H1 (cell line): Measurements from ENCODE around the gene EIF1AY. TPM values are rescaled to one million over a fixed set of nuclear protein-coding genes. Genes with fewer than 3 reads are reported as not detected.

ENCODE experiments used
- CTCF ChIA-PET: fragments of 300-600 bp; sonication (Branson Sonifier 250); formaldehyde crosslinking; loops from one replicate; lab custom pipeline; 2021; ENCODE audit not compliant: partially characterized antibody; lab: Charles Lee
- POLR2A ChIA-PET: fragments of 300-600 bp; sonication (Branson Sonifier 250); formaldehyde crosslinking; loops from one replicate; lab custom pipeline; 2021; ENCODE audit warnings: inconsistent platforms; ENCODE audit not compliant: partially characterized antibody; lab: Charles Lee
- DNase-seq, 2 experiments: peaks; one replicate each; pipeline versions ENCODE4 v3.0.0 to v3.0.0-alpha.2; 2010 to 2022; ENCODE audit warnings: low spot score in 2 of 2, low read depth in 1 of 2, mixed read lengths in 1 of 2
- FAIRE-seq: peaks from 2 replicates; lab custom pipeline; 2011; peaks lifted over from hg19 to GRCh38; lab: Jason Lieb, UNC
- H2AFZ ChIP-seq: 2 replicates; pipeline ENCODE4 v1.8.1; 2012; ENCODE audit warnings: low read length, inconsistent platforms
- H2AK5ac ChIP-seq: 2 replicates; pipeline ENCODE4 v1.6.1; 2013; ENCODE audit warnings: low read depth, low read length
- H2BK120ac ChIP-seq: replicated peaks from 2 replicates; pipeline ENCODE3; 2013; ENCODE audit warnings: low read depth, low read length, inconsistent platforms
- H2BK12ac ChIP-seq: 2 replicates; pipeline ENCODE4 v1.6.1; 2013; ENCODE audit warnings: low read depth, low read length
- H2BK15ac ChIP-seq: 2 replicates; pipeline ENCODE4 v1.6.1; 2013; ENCODE audit warnings: low read length
- H2BK20ac ChIP-seq: 2 replicates; pipeline ENCODE4 v1.6.1; 2013; ENCODE audit warnings: low read length
- H2BK5ac ChIP-seq: 2 replicates; pipeline ENCODE4 v1.6.1; 2013; ENCODE audit warnings: low read depth, low read length
- H3K14ac ChIP-seq: 2 replicates; pipeline ENCODE4 v1.6.1; 2013; ENCODE audit warnings: inconsistent platforms; ENCODE audit not compliant: insufficient read length
- H3K18ac ChIP-seq: 2 replicates; pipeline ENCODE4 v1.6.1; 2013; ENCODE audit warnings: low read length; ENCODE audit errors: extremely low read depth
- H3K23ac ChIP-seq: 2 replicates; pipeline ENCODE4 v1.6.1; 2013; ENCODE audit warnings: inconsistent platforms; ENCODE audit not compliant: insufficient read length
- H3K23me2 ChIP-seq: 2 replicates; pipeline ENCODE4 v1.6.1; 2013; ENCODE audit warnings: low read depth, low read length
- H3K27ac ChIP-seq: 2 replicates; pipeline ENCODE4 v1.6.1; 2011; ENCODE audit warnings: low read depth, low read length, inconsistent platforms
- H3K27me3 ChIP-seq, 4 experiments: replicated peaks in 1 of 4; 1 replicate in 1 of 4; 2 replicates in 3 of 4; pipeline versions ENCODE4 v1.6.1 to v1.8.1; 2011 to 2013; ENCODE audit warnings: low read length in 3 of 4, mild to moderate bottlenecking in 3 of 4, inconsistent platforms in 2 of 4, mixed read lengths in 2 of 4, moderate library complexity in 1 of 4; ENCODE audit not compliant: control insufficient read depth in 3 of 4, insufficient read depth in 3 of 4; ENCODE audit errors: extremely low read depth in 1 of 4
- H3K36me3 ChIP-seq, 4 experiments: 2 replicates each; pipeline versions ENCODE4 v1.6.1 to v1.8.1; 2011 to 2013; ENCODE audit warnings: mild to moderate bottlenecking in 4 of 4, low read length in 3 of 4, moderate library complexity in 2 of 4, control low read depth in 1 of 4, inconsistent platforms in 1 of 4; ENCODE audit not compliant: insufficient read depth in 4 of 4, control insufficient read depth in 2 of 4
- H3K4ac ChIP-seq: replicated peaks from 2 replicates; pipeline ENCODE3; 2013; ENCODE audit warnings: low read length, low read depth, mixed read lengths, inconsistent platforms; ENCODE audit not compliant: insufficient read length
- H3K4me1 ChIP-seq, 4 experiments: replicated peaks in 1 of 4; 1 replicate in 1 of 4; 2 replicates in 3 of 4; pipeline versions ENCODE4 v1.6.1 to v1.8.1; 2011 to 2013; ENCODE audit warnings: low read length in 3 of 4, inconsistent platforms in 2 of 4, mixed read lengths in 1 of 4; ENCODE audit not compliant: insufficient read depth in 4 of 4, control insufficient read depth in 3 of 4
- H3K4me2 ChIP-seq, 2 experiments: 2 replicates each; pipeline versions ENCODE4 v1.6.1 to v1.8.1; 2011 to 2013; ENCODE audit warnings: low read depth in 2 of 2, low read length in 2 of 2, control low read depth in 1 of 2, inconsistent platforms in 1 of 2, mild to moderate bottlenecking in 1 of 2; ENCODE audit not compliant: insufficient read depth in 1 of 2
- H3K4me3 ChIP-seq, 4 experiments: fragments of 200-600, 300-600 bp in 1 of 4; sonication (generic), shearing (Covaris generic), sonication (Bioruptor Twin) in 1 of 4; 2 replicates each; pipeline versions ENCODE4 v1.5.1 to v1.8.1; 2011 to 2016; ENCODE audit warnings: low read length in 4 of 4, low read depth in 3 of 4, control low read depth in 2 of 4, inconsistent platforms in 2 of 4, mild to moderate bottlenecking in 2 of 4, mixed read lengths in 1 of 4, moderate library complexity in 1 of 4; ENCODE audit not compliant: insufficient read depth in 2 of 4; ENCODE audit errors: extremely low read depth in 1 of 4
- H3K56ac ChIP-seq: replicated peaks from 2 replicates; pipeline ENCODE3; 2013; ENCODE audit warnings: low read depth, mild to moderate bottlenecking, mixed read lengths, low read length, inconsistent platforms; ENCODE audit not compliant: insufficient read length
- H3K79me1 ChIP-seq: 2 replicates; pipeline ENCODE4 v1.6.1; 2013; ENCODE audit warnings: low read depth, low read length, control low read depth
- H3K79me2 ChIP-seq, 2 experiments: 2 replicates each; pipeline versions ENCODE4 v1.6.1 to v1.8.1; 2012 to 2013; ENCODE audit warnings: low read length in 2 of 2, mild to moderate bottlenecking in 2 of 2, inconsistent platforms in 1 of 2; ENCODE audit not compliant: insufficient read depth in 2 of 2, control insufficient read depth in 1 of 2
- H3K9ac ChIP-seq, 4 experiments: replicated peaks in 1 of 4; 1 replicate in 1 of 4; 2 replicates in 3 of 4; pipeline versions ENCODE4 v1.6.1 to v1.8.1; 2011 to 2013; ENCODE audit warnings: low read depth in 3 of 4, low read length in 3 of 4, control low read depth in 2 of 4, mild to moderate bottlenecking in 2 of 4, moderate library complexity in 2 of 4, inconsistent platforms in 1 of 4; ENCODE audit errors: extremely low read depth in 1 of 4
- H3K9me3 ChIP-seq, 2 experiments: 2 replicates each; pipeline versions ENCODE4 v1.6.1 to v1.8.1; 2012 to 2013; ENCODE audit warnings: mild to moderate bottlenecking in 2 of 2, moderate library complexity in 2 of 2, control low read depth in 1 of 2, inconsistent platforms in 1 of 2, low read depth in 1 of 2, low read length in 1 of 2, mixed read lengths in 1 of 2; ENCODE audit not compliant: insufficient read depth in 2 of 2
- H4K20me1 ChIP-seq, 2 experiments: replicated peaks in 1 of 2; 2 replicates each; pipeline versions ENCODE3 to v1.8.1; 2011 to 2013; ENCODE audit warnings: inconsistent platforms in 2 of 2, low read length in 2 of 2, mild to moderate bottlenecking in 1 of 2; ENCODE audit not compliant: insufficient read depth in 2 of 2, control insufficient read depth in 1 of 2
- H4K5ac ChIP-seq: 2 replicates; pipeline ENCODE4 v1.6.1; 2013; ENCODE audit warnings: low read length, low read depth, mixed read lengths, inconsistent platforms; ENCODE audit not compliant: insufficient read length
- H4K8ac ChIP-seq: 2 replicates; pipeline ENCODE4 v1.8.0; 2013; ENCODE audit warnings: mild to moderate bottlenecking, moderate library complexity, low read length, inconsistent platforms; ENCODE audit not compliant: insufficient read depth; ENCODE audit errors: extremely low read depth
- H4K91ac ChIP-seq: replicated peaks from 2 replicates; pipeline ENCODE3; 2013; ENCODE audit warnings: low read length, mixed read lengths, inconsistent platforms; ENCODE audit not compliant: insufficient read length
- HDAC2 ChIP-seq, 2 experiments: fragments of 300-600 bp in 1 of 2; sonication (generic) in 1 of 2; IDR thresholded peaks; 2 replicates each; pipeline ENCODE4 v1.6.1; 2011 to 2012; ENCODE audit warnings: low read depth in 2 of 2, low read length in 2 of 2, mild to moderate bottlenecking in 2 of 2, moderate library complexity in 2 of 2, borderline replicate concordance in 1 of 2, inconsistent platforms in 1 of 2
- USF2 ChIP-seq: IDR thresholded peaks from 2 replicates; pipeline ENCODE4 v1.6.1; 2011; ENCODE audit warnings: low read length, improper control_type of control experiment
- WGBS, 2 experiments: shearing (Covaris generic) in 1 of 2; methylation state at CpG; one replicate each; pipeline versions ENCODE4 v1.1.6 to v1.1.7; 2013 to 2015; ENCODE audit warnings: low lambda C conversion rate in 2 of 2, mixed read lengths in 2 of 2, inconsistent platforms in 1 of 2, low coverage in 1 of 2, missing lambda C conversion rate in 1 of 2; ENCODE audit not compliant: insufficient replicate concordance in 2 of 2, insufficient coverage in 1 of 2, insufficient read length in 1 of 2; ENCODE audit errors: extremely low coverage in 1 of 2, missing lambda C conversion rate in 1 of 2; 5-methylcytosine and 5-hydroxymethylcytosine counted together
- polyA plus RNA-seq, 7 experiments: library from polyadenylated mRNA; depleted of rRNA in 3 of 7; stranded (reverse) in 5 of 7; unstranded in 2 of 7; fragments of >200 nt in 5 of 7; fragments of 200-250 nt in 2 of 7; gene quantifications; 1 replicate in 5 of 7; 2 replicates in 1 of 7; 4 replicates in 1 of 7; pipeline versions ENCODE4 v1.2.1 to v1.2.3, GENCODE V29; 2011 to 2013; ENCODE audit warnings: missing spikeins in 2 of 7, mixed read lengths in 2 of 7
- total RNA-seq: library from RNA; stranded (reverse); fragmentation: NEBNext Ultra II Directional; extraction: Animal tissue kit (Norgen Biotek cat#: 25700); gene quantifications from 2 replicates; pipeline ENCODE4 v1.2.1, GENCODE V29; 2021

The EIF1AY gene
- total and polyA plus RNA-seq, 2 of the 8 experiments (the other 6 are each of a cell fraction or from before 2014, with no cell fraction given): 8.8 to 34.1 TPM

- H3K27me3 ChIP-seq: no peaks in the 10 kb centered on the region
- H3K4me1 ChIP-seq: no peaks in the 10 kb centered on the region
- no peak overlapping the region for H2AFZ ChIP-seq
- TF ChIP-seq HDAC2 (IDR thresholded peaks at IDR 0.05; ENCODE audit: borderline replicate concordance in 1 of 2, low read depth in 2 of 2, low read length in 2 of 2): no peak
- no peak for TF ChIP-seq USF2
- TF ChIP-seq, all 59 proteins: peak for 0
- H4K91ac ChIP-seq: no peak overlapping the region
- peak overlapping the region; percentile 54 to 65 for H3K4me2 ChIP-seq
- no peaks in the 10 kb centered on the region for H3K23me2 ChIP-seq
- H3K4ac ChIP-seq: no peak overlapping the region
- H2BK20ac ChIP-seq: no peak overlapping the region
- POLR2A ChIA-PET: interaction anchor here (0.7 to 1.5 kb wide), 2 partner anchors 10 to 12 kb away, joined by 3 read pairs; no protein-coding TSS in a partner anchor
- CTCF ChIA-PET: no interaction called here
- no peak overlapping the region for H4K8ac ChIP-seq
- H3K27ac ChIP-seq: peak overlapping the region; percentile 93; the same call in 1 of the 2 replicates
- H4K20me1 ChIP-seq: no peaks in the 10 kb centered on the region
- no peak overlapping the region for H4K5ac ChIP-seq
- FAIRE-seq (peak; percentile 39), DNase-seq (no peak)
- no peak overlapping the region for H2BK120ac ChIP-seq
- H3K79me1 ChIP-seq: no peaks in the 10 kb centered on the region
- no peak overlapping the region for H3K23ac ChIP-seq
- H3K9me3 ChIP-seq: no peaks in the 10 kb centered on the region
- no peak overlapping the region for H2AK5ac ChIP-seq
- H2BK15ac ChIP-seq: no peak overlapping the region
- H3K14ac ChIP-seq: no peak overlapping the region
- H3K79me2 ChIP-seq: peaks cover 0 to 14% of the 10 kb centered on the region in 2 experiments; a peak in 2 of 4 replicates
- H3K36me3 ChIP-seq: no peaks in the 10 kb centered on the region; a peak in 1 of 8 replicates
- peak overlapping the region; percentile 76 to 97 (median 87) for H3K4me3 ChIP-seq
- H3K56ac ChIP-seq: no peak overlapping the region
- no peak overlapping the region for H2BK5ac ChIP-seq
- no peak overlapping the region for H3K18ac ChIP-seq
- WGBS, 2 experiments: 45% methylated on average over 5 of the region's 5 CpGs; no CpG with 5 or more reads in 1 of the 2 experiments
- peak overlapping the region in 3 of 4 experiments; percentile 80 to 93 (median 93); a peak in 4 of 7 replicates for H3K9ac ChIP-seq
- H2BK12ac ChIP-seq: no peak overlapping the region
These were observed 930 bp downstream of the EIF1AY start for GRCh38 chrY:20576506-20576905.
